Measurements from ENCODE around the gene PFKFB3. TPM values are rescaled to one million over a fixed set of nuclear protein-coding genes. Genes with fewer than 3 reads are reported as not detected.

PFKFB3 gene
- total and polyA plus RNA-seq, 9 of the 15 experiments (the other 6 are each of a cell fraction or from before 2014, with no cell fraction given), result 0.46 to 21.6 (median 7.8) TPM

GRCh38 chr10:6229746-6230145 lies 27.0 kb downstream of the PFKFB3 start:
- H3K27ac ChIP-seq (ENCODE audit: extremely low read depth, low read depth, low read length), result no peak overlapping the region
- no peak overlapping the region for H3K4me3 ChIP-seq
- FAIRE-seq, result no peak
- no peaks in the 10 kb centered on the region for H3K79me2 ChIP-seq (ENCODE audit: control insufficient read depth, insufficient read depth, low read length)
- no peak overlapping the region for H2AFZ ChIP-seq (ENCODE audit: low read depth, low read length)
- no peak overlapping the region for H3K4me2 ChIP-seq (ENCODE audit: insufficient read depth, low read length)
- H3K27me3 ChIP-seq (ENCODE audit: control insufficient read depth in 2 of 2, insufficient read depth in 2 of 2, low read length in 2 of 2), result no peaks in the 10 kb centered on the region
- H3K9me3 ChIP-seq (replicated peaks; ENCODE audit: control insufficient read depth, insufficient read depth, low read depth, low read length), result no peaks in the 10 kb centered on the region
- peaks cover 56% of the 10 kb centered on the region; the same call in 1 of the 3 replicates for H3K36me3 ChIP-seq (ENCODE audit: control insufficient read depth, insufficient read depth, low read length)
- 85% methylated on average over 11 of the region's 13 CpGs for WGBS (ENCODE audit: insufficient coverage, low coverage, missing lambda C conversion rate)
- no peak for DNase-seq (ENCODE audit: extremely low read depth in 1 of 4, low spot score in 3 of 4)
- no peak for TF ChIP-seq ZNF197 (CRISPR knock-in tag; IDR thresholded peaks at IDR 0.05; ENCODE audit: low read depth)
- TF ChIP-seq TAL1 (IDR thresholded peaks at IDR 0.05), result no peak
- TF ChIP-seq FOXJ2 (tag; IDR thresholded peaks at IDR 0.05), result no peak
- no peak for TF ChIP-seq ZBTB33 (CRISPR knock-in tag; IDR thresholded peaks at IDR 0.05)
- intact Hi-C loops (cut with micrococcal nuclease) (no loop called here), in situ Hi-C loops (cut with MboI) (no loop called here)
- ChIA-PET POLR2A (no interaction called here), CTCF (ENCODE audit: low intra/inter-chr PET ratio) (no interaction called here)
- H3K9me1 ChIP-seq (ENCODE audit: control insufficient read depth, insufficient read depth, low read length), result no peaks in the 10 kb centered on the region
- no peak for ATAC-seq
- no TSS peak for BruUV-seq (replicated peaks)
- no peaks in the 10 kb centered on the region; a peak in 1 of 5 replicates for H3K4me1 ChIP-seq (replicated peaks in 1 of 2; ENCODE audit: control insufficient read depth in 2 of 2, insufficient read depth in 2 of 2, low read length in 2 of 2)
- no peak overlapping the region for H3K9ac ChIP-seq (ENCODE audit: insufficient read depth in 1 of 2, low read depth in 2 of 2, low read length in 2 of 2)
- no peaks in the 10 kb centered on the region for H4K20me1 ChIP-seq (replicated peaks; ENCODE audit: control insufficient read depth, insufficient read depth, low read length)

GRCh38 chr10:6230315-6230714 lies 27.6 kb downstream of the PFKFB3 start:
- no peaks in the 10 kb centered on the region for H3K79me2 ChIP-seq (ENCODE audit: control insufficient read depth, insufficient read depth, low read length)
- H2AFZ ChIP-seq (ENCODE audit: low read depth, low read length), result no peak overlapping the region
- WGBS (ENCODE audit: insufficient coverage, low coverage, missing lambda C conversion rate), result 32% methylated on average over 2 of the region's 2 CpGs
- no peak overlapping the region for H3K27ac ChIP-seq (ENCODE audit: extremely low read depth, low read depth, low read length)
- ATAC-seq, result no peak
- POLR2A ChIA-PET, result no interaction called here
- DNase-seq (ENCODE audit: extremely low read depth in 1 of 4, low spot score in 3 of 4), result no peak
- H3K4me3 ChIP-seq, result no peak overlapping the region
- H4K20me1 ChIP-seq (replicated peaks; ENCODE audit: control insufficient read depth, insufficient read depth, low read length), result no peaks in the 10 kb centered on the region
- in situ Hi-C loops (cut with MboI), result no loop called here
- no peak overlapping the region for H3K9ac ChIP-seq (ENCODE audit: insufficient read depth in 1 of 2, low read depth in 2 of 2, low read length in 2 of 2)
- no peaks in the 10 kb centered on the region for H3K27me3 ChIP-seq (ENCODE audit: control insufficient read depth in 2 of 2, insufficient read depth in 2 of 2, low read length in 2 of 2)
- peaks cover 50% of the 10 kb centered on the region; the same call in 1 of the 3 replicates for H3K36me3 ChIP-seq (ENCODE audit: control insufficient read depth, insufficient read depth, low read length)
- H3K4me2 ChIP-seq (ENCODE audit: insufficient read depth, low read length), result no peak overlapping the region
- FAIRE-seq, result no peak
- CTCF ChIA-PET (ENCODE audit: low intra/inter-chr PET ratio), result no interaction called here
- BruUV-seq (replicated peaks), result no TSS peak
- no peaks in the 10 kb centered on the region for H3K9me3 ChIP-seq (replicated peaks; ENCODE audit: control insufficient read depth, insufficient read depth, low read depth, low read length)
- TF ChIP-seq ZNF511 (CRISPR knock-in tag; IDR thresholded peaks at IDR 0.05) (no peak), E2F3 (CRISPR knock-in tag; IDR thresholded peaks at IDR 0.05) (no peak), CBFA2T3 (IDR thresholded peaks at IDR 0.05) (peak; percentile 46), CBFA2T2 (conservative IDR thresholded peaks at IDR 0.05) (peak; percentile 16; the same call in 1 of the 2 replicates)
- no peaks in the 10 kb centered on the region; a peak in 1 of 5 replicates for H3K4me1 ChIP-seq (replicated peaks in 1 of 2; ENCODE audit: control insufficient read depth in 2 of 2, insufficient read depth in 2 of 2, low read length in 2 of 2)
- no peaks in the 10 kb centered on the region for H3K9me1 ChIP-seq (ENCODE audit: control insufficient read depth, insufficient read depth, low read length)
- intact Hi-C loops (cut with micrococcal nuclease), result no loop called here
